Activated gamma-delta T cell treated with Interleukin-2 at 50 U/mL for 16 hours (primary cell): ENCODE measurements around the gene SERPINH1.
A peak's percentile ranks its signal among the peaks of the same experiment; 100 is the strongest.
"Not testable (repeated sequence)": the region's sequence is repeated elsewhere in the genome, so short reads cannot be mapped to it uniquely, and the experiment has no call there.

Source experiments
- DNase-seq: peaks from one replicate; pipeline ENCODE4 v3.0.0-alpha.2; 2020

The SERPINH1 gene

GRCh38 chr11:75578977-75579376 is 16.9 kb downstream of the SERPINH1 start:
- no peak for DNase-seq

- no peak for DNase-seq
Measured at GRCh38 chr11:75579841-75580240, 17.8 kb downstream of the SERPINH1 start.

GRCh38 chr11:75582506-75582894 is 20.4 kb downstream of the SERPINH1 start:
- DNase-seq, result no peak

- DNase-seq, result peak; percentile 57
Measured at GRCh38 chr11:75582895-75583717, 21.1 kb downstream of the SERPINH1 start.

- DNase-seq, result no peak
Measured at GRCh38 chr11:75583718-75584658, 21.9 kb downstream of the SERPINH1 start.

- DNase-seq, result not testable (repeated sequence)
Measured at GRCh38 chr11:75584659-75585292, 22.7 kb downstream of the SERPINH1 start.

- DNase-seq, result no peak
Measured at GRCh38 chr11:75585293-75585670, 23.2 kb downstream of the SERPINH1 start.

GRCh38 chr11:75586395-75586794 is 24.3 kb downstream of the SERPINH1 start:
- no peak for DNase-seq

- DNase-seq, result no peak
Measured at GRCh38 chr11:75588051-75588481, 26.0 kb downstream of the SERPINH1 start.

- no peak for DNase-seq
Measured at GRCh38 chr11:75589051-75589450, 27.0 kb downstream of the SERPINH1 start.

- DNase-seq, result no peak
Measured at GRCh38 chr11:75589933-75590332, 27.9 kb downstream of the SERPINH1 start.

- no peak for DNase-seq
Measured at GRCh38 chr11:75591371-75591770, 29.3 kb downstream of the SERPINH1 start.

GRCh38 chr11:75591966-75592365 is 29.9 kb downstream of the SERPINH1 start:
- no peak for DNase-seq

- no peak for DNase-seq
Measured at GRCh38 chr11:75592715-75593114, 30.7 kb downstream of the SERPINH1 start.

- no peak for DNase-seq
Measured at GRCh38 chr11:75593286-75593915, 31.3 kb downstream of the SERPINH1 start.

- DNase-seq, result no peak
Measured at GRCh38 chr11:75594211-75594610, 32.2 kb downstream of the SERPINH1 start.

GRCh38 chr11:75595429-75595828 is 33.4 kb downstream of the SERPINH1 start:
- no peak for DNase-seq

- no peak for DNase-seq
Measured at GRCh38 chr11:75596914-75597313, 34.9 kb downstream of the SERPINH1 start.

- DNase-seq, result no peak
Measured at GRCh38 chr11:75597636-75598035, 35.6 kb downstream of the SERPINH1 start.

GRCh38 chr11:75598264-75598663 is 36.2 kb downstream of the SERPINH1 start:
- no peak for DNase-seq

- no peak for DNase-seq
Measured at GRCh38 chr11:75598900-75599299, 36.8 kb downstream of the SERPINH1 start.

- no peak for DNase-seq
Measured at GRCh38 chr11:75600356-75600755, 38.3 kb downstream of the SERPINH1 start.

- no peak for DNase-seq
Measured at GRCh38 chr11:75601494-75601893, 39.4 kb downstream of the SERPINH1 start.
